IMR-90 (cell line): ENCODE measurements around the gene TRIM17. TPM values are rescaled to one million over a fixed set of nuclear protein-coding genes. Genes with fewer than 3 reads are reported as not detected.

Experiments
- ATAC-seq: fragments of 200-7000 bp; cut with Tn5 transposase; 2 replicates; pipeline ENCODE4 v1.9.1; 2020; ENCODE audit warnings: low read depth, mild to moderate bottlenecking, moderate library complexity
- BruUV-seq: library from RNA; stranded (reverse); fragments of 400-500 nt; replicated peaks from 2 replicates; lab custom pipeline; 2021; lab: Mats Ljungman, UMichigan
- CTCF ChIA-PET: fragments of 300-600 bp; formaldehyde crosslinking; extraction: SDS; loops from one replicate; lab custom pipeline; 2021; ENCODE audit warnings: antibody characterized with exemption; lab: Yijun Ruan, JAX
- POLR2A ChIA-PET: fragments of 300-600 bp; sonication (Branson Sonifier 250); formaldehyde crosslinking; loops from one replicate; lab custom pipeline; 2022; ENCODE audit warnings: antibody characterized with exemption; ENCODE audit not compliant: unreplicated experiment; lab: Charles Lee
- DNase-seq: peaks from one replicate; pipeline ENCODE4 v3.0.0; 2013
- H2AFZ ChIP-seq: replicated peaks from 2 replicates; pipeline ENCODE3; 2013; ENCODE audit warnings: low read length, mild to moderate bottlenecking; ENCODE audit not compliant: poor library complexity
- H2AK5ac ChIP-seq: 2 replicates; pipeline ENCODE4 v1.6.1; 2013; ENCODE audit warnings: low read depth, low read length, inconsistent platforms
- H2AK9ac ChIP-seq: replicated peaks from 2 replicates; pipeline ENCODE3; 2013; ENCODE audit warnings: mild to moderate bottlenecking, low read depth, low read length, moderate library complexity; ENCODE audit not compliant: poor library complexity
- H2BK120ac ChIP-seq: 2 replicates; pipeline ENCODE4 v1.6.1; 2013; ENCODE audit warnings: low read depth, low read length, inconsistent platforms
- H2BK15ac ChIP-seq: 3 replicates; pipeline ENCODE4 v1.6.1; 2013; ENCODE audit warnings: low read depth, low read length, inconsistent platforms
- H2BK20ac ChIP-seq: 2 replicates; pipeline ENCODE4 v1.6.1; 2013; ENCODE audit warnings: low read depth, mild to moderate bottlenecking, inconsistent platforms, low read length, moderate library complexity
- H2BK5ac ChIP-seq: 2 replicates; pipeline ENCODE4 v1.6.1; 2013; ENCODE audit warnings: mild to moderate bottlenecking, low read depth, low read length, inconsistent platforms; ENCODE audit not compliant: poor library complexity, severe bottlenecking
- H3K14ac ChIP-seq: replicated peaks from 2 replicates; pipeline ENCODE4 v1.6.1; 2013; ENCODE audit warnings: low read depth, low read length, inconsistent platforms
- H3K18ac ChIP-seq: 2 replicates; pipeline ENCODE4 v1.6.1; 2013; ENCODE audit warnings: low read depth, low read length, control low read depth
- H3K23ac ChIP-seq: 2 replicates; pipeline ENCODE4 v1.6.1; 2013; ENCODE audit warnings: low read depth, low read length, inconsistent platforms
- H3K27ac ChIP-seq: 2 replicates; pipeline ENCODE4 v1.5.1; 2013; ENCODE audit warnings: mild to moderate bottlenecking, control low read depth, low read length; ENCODE audit not compliant: insufficient read depth
- H3K27me3 ChIP-seq: 2 replicates; pipeline ENCODE4 v1.6.1; 2013; ENCODE audit warnings: low read length; ENCODE audit not compliant: control insufficient read depth, insufficient read depth
- H3K36me3 ChIP-seq: 2 replicates; pipeline ENCODE4 v1.6.1; 2013; ENCODE audit warnings: low read length, mixed read lengths; ENCODE audit not compliant: control insufficient read depth, insufficient read depth
- H3K4ac ChIP-seq: 2 replicates; pipeline ENCODE4 v1.6.1; 2013; ENCODE audit warnings: low read depth, low read length, inconsistent platforms
- H3K4me1 ChIP-seq: 2 replicates; pipeline ENCODE4 v1.6.1; 2013; ENCODE audit warnings: low read length, mixed read lengths; ENCODE audit not compliant: control insufficient read depth, insufficient read depth
- H3K4me2 ChIP-seq: 2 replicates; pipeline ENCODE4 v1.6.1; 2013; ENCODE audit warnings: low read depth, mild to moderate bottlenecking, control low read depth, low read length, moderate library complexity
- H3K4me3 ChIP-seq: 2 replicates; pipeline ENCODE4 v1.5.1; 2013; ENCODE audit warnings: low read depth, mild to moderate bottlenecking, control low read depth, low read length, moderate library complexity; ENCODE audit not compliant: insufficient read depth
- H3K56ac ChIP-seq: 2 replicates; pipeline ENCODE4 v1.6.1; 2013; ENCODE audit warnings: low read length, inconsistent platforms; ENCODE audit not compliant: insufficient read depth; ENCODE audit errors: extremely low read depth
- H3K79me1 ChIP-seq, 2 experiments: 2 replicates each; pipeline ENCODE4 v1.6.1; 2013; ENCODE audit warnings: low read length in 2 of 2, inconsistent platforms in 1 of 2, low read depth in 1 of 2
- H3K9ac ChIP-seq: 2 replicates; pipeline ENCODE4 v1.6.1; 2013; ENCODE audit warnings: low read depth, low read length, control low read depth
- H3K9me1 ChIP-seq: 2 replicates; pipeline ENCODE4 v1.6.1; 2013; ENCODE audit warnings: low read length, inconsistent platforms; ENCODE audit not compliant: insufficient read depth
- H3K9me3 ChIP-seq: 2 replicates; pipeline ENCODE4 v1.6.1; 2013; ENCODE audit warnings: low read length; ENCODE audit not compliant: control insufficient read depth, insufficient read depth
- H4K20me1 ChIP-seq: 2 replicates; pipeline ENCODE4 v1.6.1; 2013; ENCODE audit warnings: low read length, inconsistent platforms; ENCODE audit not compliant: insufficient read depth
- H4K5ac ChIP-seq: 2 replicates; pipeline ENCODE4 v1.6.1; 2013; ENCODE audit warnings: mild to moderate bottlenecking, low read depth, low read length, control low read depth
- H4K8ac ChIP-seq, 2 experiments: 2 replicates each; pipeline ENCODE4 v1.6.1; 2013; ENCODE audit warnings: low read depth in 2 of 2, low read length in 2 of 2, control low read depth in 1 of 2, inconsistent platforms in 1 of 2
- H4K91ac ChIP-seq: 2 replicates; pipeline ENCODE4 v1.6.1; 2013; ENCODE audit warnings: low read depth, low read length, inconsistent platforms; ENCODE audit not compliant: insufficient read depth
- FOS ChIP-seq: fragments of 150-350 bp; IDR thresholded peaks from 2 replicates; pipeline ENCODE4 v1.6.1; 2016; ENCODE audit warnings: low read depth, low read length
- MXI1 ChIP-seq: IDR thresholded peaks from 2 replicates; pipeline ENCODE4 v1.6.1; 2012; ENCODE audit warnings: low read depth, mild to moderate bottlenecking, low read length, moderate library complexity, borderline replicate concordance
- NFE2L2 ChIP-seq: fragments of 150-350 bp; IDR thresholded peaks from 2 replicates; pipeline ENCODE4 v1.6.1; 2016; ENCODE audit warnings: low read depth, mild to moderate bottlenecking, low read length
- RFX5 ChIP-seq: IDR thresholded peaks from 2 replicates; pipeline ENCODE4 v1.8.0; 2012; ENCODE audit warnings: low read depth, mild to moderate bottlenecking, low read length, moderate library complexity
- WGBS, 2 experiments: methylation state at CpG; one replicate each; pipeline versions ENCODE4 v1.1.5 to v1.1.7; 2013; ENCODE audit warnings: missing lambda C conversion rate in 2 of 2; ENCODE audit not compliant: insufficient read length in 1 of 2; ENCODE audit errors: extremely low coverage in 2 of 2; 5-methylcytosine and 5-hydroxymethylcytosine counted together
- dilution Hi-C: fragments of 300-500 bp; cut with HindIII; formaldehyde crosslinking; loops from one replicate; pipeline ENCODE4 v1.14.3; 2018; ENCODE audit warnings: low sequenced_read_pairs; ENCODE audit not compliant: unreplicated experiment
- in situ Hi-C: fragments of 300-500 bp; cut with MboI; formaldehyde crosslinking; loops from 3 replicates; pipeline ENCODE4 v1.14.3; 2019; ENCODE audit warnings: low sequenced_read_pairs, inconsistent platforms, mixed read lengths
- intact Hi-C: fragments of 100-400 bp; cut with micrococcal nuclease; formaldehyde crosslinking; loops from 2 replicates; pipeline ENCODE4 v1.10.0; 2022
- polyA plus RNA-seq, 3 experiments: library from polyadenylated mRNA; depleted of rRNA; stranded (reverse); fragments of >200 nt; gene quantifications; 2 replicates each; pipeline ENCODE4 v1.2.3, GENCODE V29; 2012; ENCODE audit warnings: low replicate concordance in 1 of 3
- total RNA-seq: library from RNA; depleted of rRNA; stranded (reverse); fragments of >200 nt; gene quantifications from 2 replicates; pipeline ENCODE4 v1.2.3, GENCODE V29; 2012
- TF ChIP-seq, protein P1 (sequence below): fragments of 150-350 bp; IDR thresholded peaks from 2 replicates; pipeline ENCODE4 v1.6.1; 2017; ENCODE audit warnings: mild to moderate bottlenecking, antibody characterized with exemption, low read length, low read depth
- TF ChIP-seq, protein P2 (sequence below): fragments of 150-350 bp; IDR thresholded peaks from 2 replicates; pipeline ENCODE4 v1.6.1; 2016; ENCODE audit warnings: low read depth, mild to moderate bottlenecking, low read length, moderate library complexity, borderline replicate concordance

The TRIM17 gene
- total and polyA plus RNA-seq, 2 of the 4 experiments (the other 2 are of a cell fraction), result 0.39 TPM; not detected in 1

DNA sequence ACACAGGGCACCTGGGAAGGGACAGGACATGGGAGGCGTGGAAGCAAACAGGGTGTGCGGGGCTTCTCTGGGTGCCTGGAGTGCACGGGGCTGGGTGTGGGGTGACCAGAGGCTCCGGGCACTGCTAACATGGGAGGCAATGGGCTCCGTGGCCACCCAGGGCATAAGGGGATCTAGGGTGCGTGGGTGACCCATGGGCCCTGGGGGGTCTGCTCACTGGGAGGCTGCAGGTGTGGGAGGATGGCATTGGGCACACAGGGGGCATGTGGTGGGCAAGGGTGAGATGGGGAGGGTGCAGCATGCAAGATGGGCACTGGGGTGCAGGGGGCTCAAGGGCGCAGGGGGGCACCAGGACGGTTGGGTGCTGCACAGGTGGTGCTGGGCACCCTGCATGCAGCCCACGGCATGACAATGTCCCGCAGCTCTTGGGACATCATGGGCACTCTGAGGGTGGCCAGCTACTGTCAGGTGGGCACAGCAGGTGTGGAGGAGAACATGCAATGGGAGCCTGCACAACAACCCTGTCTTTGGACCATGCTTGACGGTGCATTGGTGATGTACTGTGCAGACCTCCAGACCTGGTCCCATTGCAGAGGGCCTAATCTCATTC lies 25.1 kb downstream of the TRIM17 start:
- dilution Hi-C loops (no loop called here), intact Hi-C loops (loop anchor here (5.0 kb wide), 2 partner anchors 164 to 259 kb away; no protein-coding TSS in a partner anchor), in situ Hi-C loops (no loop called here)
- H3K4ac ChIP-seq, result no peak overlapping the region
- H2BK5ac ChIP-seq, result no peak overlapping the region
- DNase-seq (no peak), ATAC-seq (no peak)
- H3K9ac ChIP-seq, result no peak overlapping the region
- no peak overlapping the region for H3K27ac ChIP-seq
- peaks cover 20% of the 10 kb centered on the region for H3K4me1 ChIP-seq
- no peak overlapping the region for H2BK120ac ChIP-seq
- H3K14ac ChIP-seq, result no peak overlapping the region
- no peak for TF ChIP-seq NFE2L2
- TF ChIP-seq, protein P1, sequence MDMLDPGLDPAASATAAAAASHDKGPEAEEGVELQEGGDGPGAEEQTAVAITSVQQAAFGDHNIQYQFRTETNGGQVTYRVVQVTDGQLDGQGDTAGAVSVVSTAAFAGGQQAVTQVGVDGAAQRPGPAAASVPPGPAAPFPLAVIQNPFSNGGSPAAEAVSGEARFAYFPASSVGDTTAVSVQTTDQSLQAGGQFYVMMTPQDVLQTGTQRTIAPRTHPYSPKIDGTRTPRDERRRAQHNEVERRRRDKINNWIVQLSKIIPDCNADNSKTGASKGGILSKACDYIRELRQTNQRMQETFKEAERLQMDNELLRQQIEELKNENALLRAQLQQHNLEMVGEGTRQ, result no peak
- TF ChIP-seq, protein P2, sequence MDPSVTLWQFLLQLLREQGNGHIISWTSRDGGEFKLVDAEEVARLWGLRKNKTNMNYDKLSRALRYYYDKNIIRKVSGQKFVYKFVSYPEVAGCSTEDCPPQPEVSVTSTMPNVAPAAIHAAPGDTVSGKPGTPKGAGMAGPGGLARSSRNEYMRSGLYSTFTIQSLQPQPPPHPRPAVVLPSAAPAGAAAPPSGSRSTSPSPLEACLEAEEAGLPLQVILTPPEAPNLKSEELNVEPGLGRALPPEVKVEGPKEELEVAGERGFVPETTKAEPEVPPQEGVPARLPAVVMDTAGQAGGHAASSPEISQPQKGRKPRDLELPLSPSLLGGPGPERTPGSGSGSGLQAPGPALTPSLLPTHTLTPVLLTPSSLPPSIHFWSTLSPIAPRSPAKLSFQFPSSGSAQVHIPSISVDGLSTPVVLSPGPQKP, result no peak
- no peak for TF ChIP-seq MXI1
- TF ChIP-seq RFX5, result no peak
- no peak for TF ChIP-seq FOS
- H2AK5ac ChIP-seq, result no peak overlapping the region
- ChIA-PET CTCF (interaction anchor here (0.6 kb wide), 1 partner anchor 64 kb away, joined by 4 read pairs; no protein-coding TSS in a partner anchor), POLR2A (no interaction called here)
- no peak overlapping the region for H3K18ac ChIP-seq
- H3K56ac ChIP-seq, result no peak overlapping the region
- H3K9me1 ChIP-seq, result peaks cover 8% of the 10 kb centered on the region; the same call in 1 of the 2 replicates
- 0 out of 2 replicates have a peak, but pooled peaks cover 6% of the 10 kb centered on the region for H4K20me1 ChIP-seq
- no peak overlapping the region for H3K4me2 ChIP-seq
- peaks cover 26% of the 10 kb centered on the region for H3K36me3 ChIP-seq
- no peaks in the 10 kb centered on the region for H3K9me3 ChIP-seq
- no TSS peak for BruUV-seq
- no peak overlapping the region for H2AK9ac ChIP-seq
- H2AFZ ChIP-seq, result no peak overlapping the region
- 93% methylated on average over 6 of the region's 11 CpGs; no CpG with 5 or more reads in 1 of the 2 experiments for WGBS, 2 experiments
- no peak overlapping the region for H4K5ac ChIP-seq
- H4K8ac ChIP-seq, result no peak overlapping the region
- H3K79me1 ChIP-seq, result peaks cover 0 to 11% of the 10 kb centered on the region in 2 experiments; a peak in 1 of 4 replicates
- no peak overlapping the region for H4K91ac ChIP-seq
- H3K4me3 ChIP-seq, result no peak overlapping the region
- no peak overlapping the region for H2BK15ac ChIP-seq
- no peak overlapping the region for H3K23ac ChIP-seq
- no peaks in the 10 kb centered on the region for H3K27me3 ChIP-seq
- H2BK20ac ChIP-seq, result no peak overlapping the region
